ENCODE data around the gene HNRNPA0.

DNA sequence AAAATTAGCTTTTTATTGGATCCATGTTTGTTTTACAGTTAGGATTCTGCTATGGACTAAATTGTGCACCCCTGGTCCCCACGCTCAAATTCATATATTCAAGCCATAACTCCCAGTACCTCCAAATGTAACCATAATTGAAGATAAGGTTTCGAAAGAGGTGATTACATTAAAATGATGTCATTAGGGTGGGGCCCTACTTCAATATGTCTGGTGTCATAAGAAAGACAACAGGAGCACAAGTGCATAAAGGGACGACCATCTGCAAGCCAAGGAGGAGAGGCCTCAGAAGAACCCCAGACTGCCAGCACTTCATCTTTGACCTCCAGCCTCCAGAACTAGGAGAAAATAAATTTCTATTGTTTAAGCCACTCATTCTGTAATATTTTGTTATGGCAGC is 7.4 kb upstream of the HNRNPA0 start:
- TF ChIP-seq, protein P1, sequence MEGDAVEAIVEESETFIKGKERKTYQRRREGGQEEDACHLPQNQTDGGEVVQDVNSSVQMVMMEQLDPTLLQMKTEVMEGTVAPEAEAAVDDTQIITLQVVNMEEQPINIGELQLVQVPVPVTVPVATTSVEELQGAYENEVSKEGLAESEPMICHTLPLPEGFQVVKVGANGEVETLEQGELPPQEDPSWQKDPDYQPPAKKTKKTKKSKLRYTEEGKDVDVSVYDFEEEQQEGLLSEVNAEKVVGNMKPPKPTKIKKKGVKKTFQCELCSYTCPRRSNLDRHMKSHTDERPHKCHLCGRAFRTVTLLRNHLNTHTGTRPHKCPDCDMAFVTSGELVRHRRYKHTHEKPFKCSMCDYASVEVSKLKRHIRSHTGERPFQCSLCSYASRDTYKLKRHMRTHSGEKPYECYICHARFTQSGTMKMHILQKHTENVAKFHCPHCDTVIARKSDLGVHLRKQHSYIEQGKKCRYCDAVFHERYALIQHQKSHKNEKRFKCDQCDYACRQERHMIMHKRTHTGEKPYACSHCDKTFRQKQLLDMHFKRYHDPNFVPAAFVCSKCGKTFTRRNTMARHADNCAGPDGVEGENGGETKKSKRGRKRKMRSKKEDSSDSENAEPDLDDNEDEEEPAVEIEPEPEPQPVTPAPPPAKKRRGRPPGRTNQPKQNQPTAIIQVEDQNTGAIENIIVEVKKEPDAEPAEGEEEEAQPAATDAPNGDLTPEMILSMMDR (IDR thresholded peaks at IDR 0.05) = no peak
- TF ChIP-seq EP300 (IDR thresholded peaks at IDR 0.05) = no peak
- TF ChIP-seq POLR2A (IDR thresholded peaks at IDR 0.05) = no peak
